ENCODE data around the gene ASMTL.
"Not testable (repeated sequence)": the region's sequence is repeated elsewhere in the genome, so short reads cannot be mapped to it uniquely, and the experiment has no call there.

DNA sequence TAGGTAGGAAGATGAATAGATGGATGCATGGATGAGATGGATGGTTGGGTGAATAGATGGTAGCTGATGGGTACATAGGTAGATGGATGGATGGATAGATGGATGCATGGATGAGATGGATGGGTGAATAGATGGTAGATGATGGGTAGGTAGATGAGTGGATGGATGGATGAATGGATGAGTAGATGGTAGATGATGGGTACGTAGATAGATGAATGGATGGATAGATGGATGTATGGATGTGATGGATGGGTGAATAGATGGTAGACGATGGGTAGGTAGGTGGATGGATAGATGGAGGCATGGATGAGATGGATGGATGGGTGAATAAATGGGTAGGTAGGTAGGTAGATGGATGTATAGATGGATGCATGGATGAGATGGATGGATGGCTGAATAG, 46.9 kb downstream of the ASMTL start:
- not testable (repeated sequence) for TF ChIP-seq POLR2AphosphoS5, EP300 (IDR thresholded peaks at IDR 0.05)
